HG02852 (cell line): ENCODE measurements around the gene PPP4R3A.
"Not testable (repeated sequence)": the region's sequence is repeated elsewhere in the genome, so short reads cannot be mapped to it uniquely, and the experiment has no call there.

Experiments used
- ATAC-seq: cut with Tn5 transposase; IDR thresholded peaks from one replicate; pipeline ENCODE4 v1.9.1; 2021; ENCODE audit warnings: mild to moderate bottlenecking, moderate library complexity; ENCODE audit not compliant: unreplicated experiment

PPP4R3A gene

GRCh38 chr14:91510171-91511042, at the start of gene PPP4R3A:
Gene PPP4R3A (minus strand): TSS chr14:91510310. CDS start chr14:91509647, 663 bp downstream.
- ATAC-seq = peak; percentile 80

GRCh38 chr14:91555531-91555930, 45.4 kb upstream of the PPP4R3A start:
- no peak for ATAC-seq

DNA sequence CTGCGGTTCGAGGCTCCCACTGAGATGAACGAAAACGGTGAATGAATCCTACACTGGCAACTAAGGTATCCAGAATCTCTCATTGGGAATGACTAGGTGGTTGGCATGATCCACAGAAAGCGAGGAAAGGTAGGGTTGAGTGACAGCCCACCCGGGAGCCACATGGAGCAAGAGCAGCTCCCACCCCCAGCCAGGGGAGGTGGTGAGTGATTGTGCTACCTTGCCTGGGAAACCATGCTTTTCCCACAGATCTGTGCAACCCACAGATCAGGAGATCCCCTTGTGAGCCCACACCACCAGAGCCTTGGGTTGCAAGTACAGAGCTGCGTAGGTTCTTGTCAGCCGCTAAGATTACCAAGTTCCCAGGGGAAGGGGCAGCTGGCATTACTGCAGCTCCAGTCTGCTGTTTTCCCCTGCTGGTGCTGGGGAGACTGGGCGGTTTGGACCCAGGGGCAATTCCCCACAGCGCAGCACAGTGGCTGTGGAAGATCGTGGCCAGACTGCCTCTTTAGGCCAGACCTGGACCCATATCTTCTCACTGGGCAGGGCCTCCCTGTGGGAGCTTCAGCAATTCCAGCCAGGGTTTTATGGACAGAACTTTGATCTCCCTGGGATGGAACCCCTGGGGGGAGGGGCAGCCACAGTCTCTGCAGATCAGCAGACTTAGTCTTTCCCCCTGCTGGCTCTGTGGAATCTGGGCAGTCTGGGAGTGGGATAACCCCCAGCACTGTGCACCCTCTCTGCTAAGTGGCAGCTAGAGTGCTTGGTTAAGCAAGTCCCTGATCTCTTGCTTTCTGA, 44.6 kb upstream of the PPP4R3A start:
- no peak for ATAC-seq

DNA sequence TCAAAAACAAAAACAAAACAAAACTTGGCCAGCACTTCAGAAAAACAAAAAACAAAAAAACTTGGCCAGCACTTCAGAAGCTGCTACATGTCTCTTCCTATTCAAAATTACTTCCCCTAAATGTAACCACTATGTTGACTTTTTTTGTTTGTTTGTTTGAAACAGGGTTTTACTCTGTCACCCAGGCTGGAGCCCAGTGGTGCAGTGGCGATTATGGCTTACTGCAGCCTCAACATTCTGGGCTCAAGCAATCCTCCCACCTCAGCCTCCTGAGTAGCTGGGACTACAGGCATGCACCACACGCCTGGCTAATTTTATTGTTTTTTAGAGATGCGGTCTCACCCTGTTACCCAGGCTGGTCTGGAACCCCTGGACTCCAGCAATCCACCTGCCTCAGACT, 38.0 kb upstream of the PPP4R3A start:
- ATAC-seq = no peak

- ATAC-seq = no peak
These were observed 36.0 kb upstream of the PPP4R3A start for GRCh38 chr14:91545946-91546716.

GRCh38 chr14:91545204-91545603, 35.1 kb upstream of the PPP4R3A start:
- no peak for ATAC-seq

DNA sequence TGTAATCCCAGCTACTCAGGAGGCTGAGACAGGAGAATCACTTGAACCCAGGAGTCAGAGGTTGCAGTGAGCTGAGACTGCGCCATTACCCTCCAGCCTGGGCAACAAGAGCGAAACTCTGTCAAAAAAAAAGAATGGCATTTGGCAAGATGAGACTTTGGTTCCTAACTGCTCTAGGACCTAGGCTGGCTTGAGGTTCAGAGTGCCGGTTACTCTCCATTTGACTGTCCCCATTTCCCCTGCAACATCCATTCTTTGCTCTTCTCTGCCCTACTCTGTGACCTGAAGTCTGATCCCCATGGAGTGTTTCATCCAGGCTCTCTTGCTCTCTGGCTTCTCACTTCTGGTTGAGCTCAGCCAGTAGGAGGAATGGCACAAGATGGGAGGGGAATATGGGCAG, 26.2 kb upstream of the PPP4R3A start:
- ATAC-seq = no peak

GRCh38 chr14:91534059-91534458, 23.9 kb upstream of the PPP4R3A start:
- ATAC-seq = not testable (repeated sequence)

GRCh38 chr14:91533623-91534022, 23.5 kb upstream of the PPP4R3A start:
- no peak for ATAC-seq

DNA sequence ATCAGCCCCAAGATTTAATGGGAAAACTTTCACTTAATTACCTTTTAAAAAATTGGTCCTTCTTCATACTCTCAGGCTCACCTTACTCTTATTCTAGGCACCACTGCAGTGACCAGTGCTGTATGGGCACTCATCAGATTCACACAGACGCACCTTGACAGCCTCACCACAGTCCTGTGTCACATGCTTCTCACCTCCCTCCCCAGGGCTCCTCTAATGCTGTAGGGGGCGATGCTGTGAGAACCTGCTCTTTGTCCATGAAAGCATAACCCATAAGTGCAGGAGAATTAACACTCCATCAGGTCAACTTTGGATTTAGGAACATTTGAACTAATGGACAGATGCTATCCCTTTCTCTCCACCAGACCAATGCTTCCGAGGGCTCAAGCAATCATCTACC, 13.9 kb upstream of the PPP4R3A start:
- ATAC-seq = no peak

- no peak for ATAC-seq
These were observed 11.0 kb upstream of the PPP4R3A start for GRCh38 chr14:91521061-91521640.

- no peak for ATAC-seq
These were observed 10.0 kb upstream of the PPP4R3A start for GRCh38 chr14:91520138-91520537.

DNA sequence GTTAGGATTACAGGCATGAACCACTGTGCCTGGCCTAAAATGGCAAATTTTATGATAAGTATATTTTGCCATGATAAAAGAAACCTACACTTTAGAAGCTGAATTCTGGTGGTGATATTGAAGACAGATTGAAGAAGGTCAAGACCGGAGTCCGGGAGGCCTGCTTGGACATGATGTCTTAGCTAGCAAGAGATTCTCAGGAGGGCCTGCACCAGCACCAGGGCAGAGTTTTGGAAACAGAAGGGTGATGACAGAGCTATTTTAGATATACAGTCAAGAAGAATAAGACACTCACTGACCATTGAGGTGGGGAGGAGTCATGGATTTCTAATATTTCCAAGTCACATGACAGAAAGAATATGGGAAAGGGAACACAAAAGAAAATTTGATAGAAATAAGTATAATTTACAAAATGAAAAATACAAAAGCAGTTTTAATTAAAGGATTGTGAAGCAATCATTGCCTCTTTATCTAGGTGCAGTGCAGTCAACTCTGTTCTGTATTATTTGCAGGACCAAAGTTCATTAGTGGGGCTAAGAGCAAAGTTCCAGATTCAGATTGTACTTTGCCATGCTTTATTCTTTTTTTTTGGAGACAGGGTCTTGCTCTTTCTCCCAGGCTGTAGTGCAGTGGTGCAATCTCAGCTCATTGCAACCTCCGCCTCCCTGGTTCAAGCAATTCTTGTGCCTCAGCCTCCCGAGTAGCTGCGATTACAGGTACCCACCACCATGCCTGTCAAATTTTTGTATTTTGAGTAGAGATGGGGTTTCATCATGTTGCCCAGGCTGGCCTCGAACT, 9.3 kb upstream of the PPP4R3A start:
- ATAC-seq = no peak

- ATAC-seq = no peak
These were observed 6.7 kb upstream of the PPP4R3A start for GRCh38 chr14:91516663-91517388.

GRCh38 chr14:91515979-91516378, 5.9 kb upstream of the PPP4R3A start:
- no peak for ATAC-seq

- no peak for ATAC-seq
These were observed 903 bp upstream of the PPP4R3A start for GRCh38 chr14:91511043-91511383.

DNA sequence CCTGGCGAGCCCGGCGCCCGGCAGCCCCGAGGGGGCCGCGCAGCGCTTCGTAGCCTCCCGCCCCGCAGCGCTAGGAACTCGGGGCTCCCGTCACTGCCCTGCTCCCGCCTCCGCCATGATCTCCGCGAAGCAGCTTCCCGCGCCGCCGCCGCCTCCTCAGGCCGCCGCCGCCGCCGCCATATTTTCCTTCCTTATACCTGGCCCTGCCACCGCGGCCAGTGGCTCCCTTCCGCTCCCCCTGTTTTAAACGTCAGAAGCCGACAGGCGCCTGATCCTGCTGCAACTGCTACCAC, 286 bp downstream of the PPP4R3A start:
- ATAC-seq = peak; percentile 37

- peak; percentile 14 for ATAC-seq
These were observed 830 bp downstream of the PPP4R3A start for GRCh38 chr14:91509083-91509877.

- no peak for ATAC-seq
These were observed 2.0 kb downstream of the PPP4R3A start for GRCh38 chr14:91508105-91508504.
